Activated CD4-positive, alpha-beta T cell treated with anti-CD3 and anti-CD28 coated beads for 24 hours (primary cell): ENCODE results near the gene NCAPG2.

Experiments used
- DNase-seq, 2 donors: peaks; one replicate each; pipeline ENCODE4 v3.0.0-alpha.2; 2020; ENCODE audit warnings: low read depth in 2 of 2

The NCAPG2 gene, protein sequence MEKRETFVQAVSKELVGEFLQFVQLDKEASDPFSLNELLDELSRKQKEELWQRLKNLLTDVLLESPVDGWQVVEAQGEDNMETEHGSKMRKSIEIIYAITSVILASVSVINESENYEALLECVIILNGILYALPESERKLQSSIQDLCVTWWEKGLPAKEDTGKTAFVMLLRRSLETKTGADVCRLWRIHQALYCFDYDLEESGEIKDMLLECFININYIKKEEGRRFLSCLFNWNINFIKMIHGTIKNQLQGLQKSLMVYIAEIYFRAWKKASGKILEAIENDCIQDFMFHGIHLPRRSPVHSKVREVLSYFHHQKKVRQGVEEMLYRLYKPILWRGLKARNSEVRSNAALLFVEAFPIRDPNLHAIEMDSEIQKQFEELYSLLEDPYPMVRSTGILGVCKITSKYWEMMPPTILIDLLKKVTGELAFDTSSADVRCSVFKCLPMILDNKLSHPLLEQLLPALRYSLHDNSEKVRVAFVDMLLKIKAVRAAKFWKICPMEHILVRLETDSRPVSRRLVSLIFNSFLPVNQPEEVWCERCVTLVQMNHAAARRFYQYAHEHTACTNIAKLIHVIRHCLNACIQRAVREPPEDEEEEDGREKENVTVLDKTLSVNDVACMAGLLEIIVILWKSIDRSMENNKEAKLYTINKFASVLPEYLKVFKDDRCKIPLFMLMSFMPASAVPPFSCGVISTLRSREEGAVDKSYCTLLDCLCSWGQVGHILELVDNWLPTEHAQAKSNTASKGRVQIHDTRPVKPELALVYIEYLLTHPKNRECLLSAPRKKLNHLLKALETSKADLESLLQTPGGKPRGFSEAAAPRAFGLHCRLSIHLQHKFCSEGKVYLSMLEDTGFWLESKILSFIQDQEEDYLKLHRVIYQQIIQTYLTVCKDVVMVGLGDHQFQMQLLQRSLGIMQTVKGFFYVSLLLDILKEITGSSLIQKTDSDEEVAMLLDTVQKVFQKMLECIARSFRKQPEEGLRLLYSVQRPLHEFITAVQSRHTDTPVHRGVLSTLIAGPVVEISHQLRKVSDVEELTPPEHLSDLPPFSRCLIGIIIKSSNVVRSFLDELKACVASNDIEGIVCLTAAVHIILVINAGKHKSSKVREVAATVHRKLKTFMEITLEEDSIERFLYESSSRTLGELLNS

GRCh38 chr7:158704524-158705233 lies at the start of gene NCAPG2:
NCAPG2 (minus strand) TSS chr7:158704804; CDS start chr7:158701899, 2,905 bp downstream.
- DNase-seq, result peak; percentile 96 to 98

- DNase-seq, result no peak
Observed at GRCh38 chr7:158753900-158754299, 49.3 kb upstream of the NCAPG2 start.

GRCh38 chr7:158751751-158752150 lies 47.1 kb upstream of the NCAPG2 start:
- no peak for DNase-seq

- no peak for DNase-seq
Observed at GRCh38 chr7:158751199-158751598, 46.6 kb upstream of the NCAPG2 start.

DNA sequence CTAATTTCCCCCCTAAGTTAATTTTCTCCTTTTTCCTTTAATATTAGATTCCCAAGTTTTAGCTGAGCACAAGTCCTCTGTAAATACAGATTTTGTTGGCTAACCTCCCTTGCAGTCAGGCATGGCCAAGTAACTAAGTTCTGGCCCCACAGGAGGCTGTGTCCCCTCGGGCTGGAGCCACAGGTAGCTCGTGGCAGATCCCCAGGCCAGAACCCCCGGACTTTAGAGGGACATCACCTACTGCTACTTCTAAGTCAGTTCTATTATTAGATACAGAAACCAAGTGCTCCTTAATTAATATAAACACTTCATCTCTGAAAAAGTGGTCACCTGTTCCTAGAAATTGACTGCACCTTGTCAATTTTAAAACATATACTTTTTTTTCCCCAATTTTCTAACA lies 46.1 kb upstream of the NCAPG2 start:
- no peak for DNase-seq

DNA sequence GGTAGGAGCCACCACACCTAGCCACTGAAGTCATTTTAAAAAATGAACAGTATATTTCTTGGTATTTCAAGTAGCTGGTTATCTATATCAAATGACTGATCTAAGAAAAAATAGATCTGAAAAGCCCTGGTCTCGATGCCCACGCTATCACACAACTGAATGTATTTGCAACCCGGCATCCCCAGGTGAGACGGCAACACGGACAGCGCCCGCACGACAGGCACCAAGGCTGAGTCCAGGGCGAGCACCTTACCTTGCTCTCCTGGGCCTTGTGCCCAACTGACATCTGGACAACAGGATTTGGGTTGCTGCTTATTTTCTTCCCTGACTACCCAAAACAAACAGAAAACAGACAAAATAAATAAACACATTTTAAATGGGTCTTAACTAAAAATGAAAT lies 44.8 kb upstream of the NCAPG2 start:
- DNase-seq, result no peak

GRCh38 chr7:158748335-158748734 lies 43.7 kb upstream of the NCAPG2 start:
- DNase-seq, result no peak

DNA sequence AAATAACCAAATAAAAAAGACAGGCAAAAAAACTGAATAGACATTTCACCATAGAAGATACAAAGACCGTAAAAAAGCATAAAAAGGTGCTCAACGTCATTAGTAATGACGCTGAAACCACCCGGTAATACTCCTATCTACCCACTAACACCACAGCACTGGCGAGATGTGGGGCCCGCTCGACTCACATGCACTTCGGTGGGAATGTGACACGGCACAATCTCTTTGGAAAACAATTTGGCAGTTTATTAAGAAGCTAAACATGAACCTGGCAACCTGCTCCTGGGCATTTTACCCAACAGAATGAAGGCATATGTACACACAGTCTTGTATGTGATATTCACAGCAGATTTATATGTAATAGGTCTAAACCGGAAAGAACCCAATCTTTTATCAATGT lies 42.8 kb upstream of the NCAPG2 start:
- no peak for DNase-seq

DNA sequence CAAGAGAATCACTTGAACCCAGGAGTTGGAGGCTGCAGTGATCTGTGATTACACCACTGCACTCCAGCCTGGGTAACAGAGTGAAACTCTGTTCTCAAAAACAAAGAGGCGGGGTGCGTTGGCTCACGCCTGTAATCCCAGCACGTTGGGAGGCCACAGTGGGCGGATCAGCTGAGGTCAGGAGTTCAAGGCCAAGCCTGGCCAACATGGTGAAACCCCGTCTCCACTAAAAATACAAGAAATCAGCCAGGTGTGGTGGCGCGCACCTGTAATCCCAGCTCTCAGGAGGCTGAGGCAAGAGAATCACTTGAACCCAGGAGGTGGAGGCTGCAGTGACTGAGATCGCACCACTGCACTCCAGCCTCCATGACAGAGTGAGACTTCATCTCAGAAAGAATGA lies 42.4 kb upstream of the NCAPG2 start:
- no peak for DNase-seq

DNA sequence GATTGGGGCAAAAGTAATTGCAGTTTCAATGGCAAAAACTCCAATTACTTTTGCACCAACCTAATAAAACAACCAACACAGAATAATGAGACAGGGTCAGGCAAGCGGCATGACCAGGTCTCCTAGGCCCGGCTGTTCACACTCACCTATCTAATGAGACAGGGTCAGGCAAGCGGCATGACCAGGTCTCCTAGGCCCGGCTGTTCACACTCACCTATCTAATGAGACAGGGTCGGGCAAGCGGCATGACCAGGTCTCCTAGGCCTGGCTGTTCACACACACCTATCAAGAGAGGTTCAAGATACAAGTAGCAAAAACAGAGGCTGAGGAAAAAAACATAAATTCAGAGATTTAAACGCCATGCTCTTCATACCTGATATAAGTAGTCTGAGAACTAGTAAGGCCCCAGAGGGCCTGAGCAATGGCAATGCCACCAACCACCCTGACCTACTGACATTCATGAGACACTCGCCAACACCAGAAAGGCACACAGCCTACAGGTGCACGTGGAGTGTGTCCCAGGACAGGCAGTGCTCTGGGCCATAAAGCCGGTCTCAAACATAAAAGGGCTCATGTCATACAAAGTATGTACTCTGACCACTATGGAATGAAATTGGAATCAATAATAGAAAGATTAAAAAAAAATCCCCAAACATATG lies 40.6 kb upstream of the NCAPG2 start:
- DNase-seq, result no peak

- no peak for DNase-seq
Observed at GRCh38 chr7:158744070-158744469, 39.5 kb upstream of the NCAPG2 start.

DNA sequence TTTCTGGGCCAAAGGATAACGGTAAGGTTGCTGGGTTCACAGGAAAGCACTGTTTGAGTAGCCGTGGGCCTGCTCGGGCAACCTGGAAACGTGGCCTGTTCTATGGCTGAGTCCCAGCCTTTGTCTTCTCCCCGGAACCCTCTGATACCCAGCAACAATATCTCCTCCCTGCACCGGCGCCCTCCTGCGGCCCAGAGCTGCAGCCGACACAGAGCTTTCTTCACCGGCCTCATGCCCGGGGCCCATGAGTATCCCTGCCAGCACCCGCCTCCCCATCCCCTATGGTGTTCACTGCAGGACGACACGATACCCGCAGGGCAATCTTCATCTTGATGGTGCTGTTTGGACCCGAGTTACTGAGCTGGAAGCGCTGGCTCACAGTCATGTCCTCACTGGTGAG lies 38.6 kb upstream of the NCAPG2 start:
- no peak for DNase-seq

GRCh38 chr7:158742065-158742821 lies 37.6 kb upstream of the NCAPG2 start:
- DNase-seq, result no peak

- no peak for DNase-seq
Observed at GRCh38 chr7:158741294-158741666, 36.7 kb upstream of the NCAPG2 start.

DNA sequence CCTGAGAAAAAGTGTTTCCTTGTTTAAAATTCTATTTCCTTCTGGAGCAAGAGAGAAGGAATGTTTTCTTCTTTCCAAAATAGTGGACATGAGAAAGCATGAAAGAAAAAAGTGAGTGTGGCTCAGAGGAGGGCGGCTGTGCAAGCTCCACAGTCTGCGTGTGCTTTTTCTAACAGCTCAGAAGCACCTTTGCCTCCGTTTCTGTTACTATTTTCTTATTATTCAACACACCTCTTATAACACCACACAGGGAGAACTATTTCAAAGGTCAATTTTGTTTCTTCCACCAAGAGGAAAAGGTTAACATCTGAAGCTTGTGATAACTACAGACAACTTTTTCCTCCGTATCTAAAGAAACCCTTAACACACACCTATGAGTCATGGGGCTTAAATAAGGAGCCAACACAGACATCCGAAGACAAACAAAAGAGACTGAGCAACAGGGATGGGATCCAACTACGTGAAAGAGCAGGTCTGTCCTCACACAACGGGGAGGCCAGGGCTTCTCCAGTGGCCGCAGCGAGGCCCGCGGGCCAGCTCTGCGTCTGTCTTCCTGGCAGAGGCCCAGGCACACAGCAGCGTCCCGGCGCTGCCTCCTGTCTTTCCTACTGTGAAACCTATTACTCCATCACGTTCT lies 36.2 kb upstream of the NCAPG2 start:
- DNase-seq, result no peak

- DNase-seq, result no peak
Observed at GRCh38 chr7:158740013-158740656, 35.5 kb upstream of the NCAPG2 start.

DNA sequence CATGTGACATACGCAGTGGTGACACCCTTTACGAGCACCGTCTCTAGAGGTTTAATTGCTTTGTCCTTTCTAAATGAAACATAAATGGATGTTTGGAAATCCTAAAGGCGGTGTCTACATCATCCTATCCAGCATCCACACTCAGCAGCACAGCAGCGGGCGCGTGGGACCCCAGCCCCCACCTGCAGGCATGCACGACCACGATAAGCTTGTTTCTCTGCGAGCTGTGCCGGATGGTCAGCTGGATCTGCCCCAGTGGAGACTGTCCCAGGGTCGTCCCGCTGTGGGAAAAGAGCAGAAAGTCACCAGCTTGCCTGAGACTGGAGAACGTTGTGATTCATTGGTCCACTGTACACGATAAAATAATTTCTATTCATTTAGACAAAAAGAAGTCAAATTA lies 34.2 kb upstream of the NCAPG2 start:
- DNase-seq, result no peak

GRCh38 chr7:158737064-158737695 lies 32.6 kb upstream of the NCAPG2 start:
- DNase-seq, result no peak

DNA sequence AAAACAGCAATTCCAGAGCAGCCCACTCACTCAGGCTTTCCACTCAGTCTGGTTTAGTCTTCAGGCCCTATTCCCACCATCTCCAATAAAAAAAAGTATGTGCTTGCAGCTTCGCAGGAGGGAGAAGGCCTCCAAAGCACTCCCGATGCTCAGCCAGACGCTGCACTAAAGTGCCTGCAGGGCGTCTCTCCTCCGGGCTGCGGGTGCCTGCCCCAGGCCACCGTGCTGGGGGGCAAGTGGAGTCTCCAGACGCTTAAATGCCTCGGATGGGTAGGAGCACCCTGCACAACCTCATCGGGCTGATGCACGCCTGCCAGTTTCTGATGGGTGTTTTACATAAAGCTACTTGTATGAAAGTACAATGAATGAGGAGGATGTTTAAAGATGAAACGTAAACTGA lies 31.3 kb upstream of the NCAPG2 start:
- no peak for DNase-seq
